Kasumi-1 (cell line): ENCODE results near the gene SEMA3C.
A peak's percentile ranks its signal among the peaks of the same experiment; 100 is the strongest.

Experiments used
- DNase-seq, 2 experiments: peaks; one replicate each; lab custom pipeline; 2025; lab: John Stamatoyannopoulos, UW

The SEMA3C gene

GRCh38 chr7:80734011-80734410, 184.8 kb downstream of the SEMA3C start:
- no peak for DNase-seq

GRCh38 chr7:80733333-80733915, 185.4 kb downstream of the SEMA3C start:
- DNase-seq = no peak

- DNase-seq = no peak
These were observed 186.2 kb downstream of the SEMA3C start for GRCh38 chr7:80732630-80733029.

- DNase-seq = no peak
These were observed 187.6 kb downstream of the SEMA3C start for GRCh38 chr7:80731281-80731680.

GRCh38 chr7:80729591-80730320, 189.1 kb downstream of the SEMA3C start:
- no peak for DNase-seq

- DNase-seq = no peak
These were observed 192.2 kb downstream of the SEMA3C start for GRCh38 chr7:80726666-80727065.

- DNase-seq = no peak
These were observed 193.7 kb downstream of the SEMA3C start for GRCh38 chr7:80725181-80725611.

GRCh38 chr7:80724249-80724871, 194.5 kb downstream of the SEMA3C start:
- no peak for DNase-seq

GRCh38 chr7:80722616-80723195, 196.1 kb downstream of the SEMA3C start:
- no peak for DNase-seq

GRCh38 chr7:80721883-80722615, 196.8 kb downstream of the SEMA3C start:
- DNase-seq = peak; percentile 34 to 37

- DNase-seq = no peak
These were observed 198.7 kb downstream of the SEMA3C start for GRCh38 chr7:80720146-80720545.

- no peak for DNase-seq
These were observed 199.6 kb downstream of the SEMA3C start for GRCh38 chr7:80719261-80719660.

GRCh38 chr7:80711531-80711930, 207.3 kb downstream of the SEMA3C start:
- DNase-seq = no peak

- DNase-seq = peak in 1 of 2 experiments; percentile 17
These were observed 210.7 kb downstream of the SEMA3C start for GRCh38 chr7:80708123-80708522.

GRCh38 chr7:80707318-80707717, 211.5 kb downstream of the SEMA3C start:
- DNase-seq = no peak

GRCh38 chr7:80705130-80705781, 213.6 kb downstream of the SEMA3C start:
- no peak for DNase-seq

- DNase-seq = no peak
These were observed 215.6 kb downstream of the SEMA3C start for GRCh38 chr7:80703272-80703671.

GRCh38 chr7:80699721-80700256, 219.1 kb downstream of the SEMA3C start:
- no peak for DNase-seq

GRCh38 chr7:80699045-80699638, 219.7 kb downstream of the SEMA3C start:
- peak; percentile 63 to 77 for DNase-seq
